Caco-2 (cell line): ENCODE results near the gene MYRF. TPM values are rescaled to one million over a fixed set of nuclear protein-coding genes. Genes with fewer than 3 reads are reported as not detected.

Source experiments
- Bru-seq: library from RNA; stranded (reverse); fragments of 400-500 nt; gene quantifications from one replicate; lab custom pipeline; 2021; lab: Mats Ljungman, UMichigan
- BruChase-seq, 2 experiments: library from RNA; stranded (reverse); fragments of 400-500 nt; gene quantifications; one replicate each; lab custom pipeline; 2021; lab: Mats Ljungman, UMichigan
- BruUV-seq: library from RNA; stranded (reverse); fragments of 400-500 nt; replicated peaks from 2 replicates; lab custom pipeline; 2021; lab: Mats Ljungman, UMichigan
- CTCF ChIA-PET: fragments of 300-600 bp; sonication (Branson Sonifier 250); formaldehyde crosslinking; loops from one replicate; lab custom pipeline; 2022; ENCODE audit warnings: antibody characterized with exemption; lab: Charles Lee
- POLR2A ChIA-PET: fragments of 300-600 bp; sonication (Branson Sonifier 250); formaldehyde crosslinking; loops from one replicate; lab custom pipeline; 2022; ENCODE audit warnings: antibody characterized with exemption; lab: Charles Lee
- DNase-seq, 2 experiments: peaks; one replicate each; pipeline versions ENCODE4 v3.0.0 to v3.0.0-alpha.2; 2020 to 2022
- H3K27me3 ChIP-seq: replicated peaks from 2 replicates; pipeline ENCODE4 v1.6.0; 2011; ENCODE audit warnings: low read length; ENCODE audit not compliant: control insufficient read depth, insufficient read depth
- H3K36me3 ChIP-seq: 2 replicates; pipeline ENCODE4 v1.5.1; 2011; ENCODE audit warnings: low read length; ENCODE audit not compliant: control insufficient read depth, insufficient read depth
- H3K4me1 ChIP-seq: fragments of 250-450 bp; sonication (Bioruptor Pico); 2 replicates; pipeline ENCODE4 v1.5.1; 2020; ENCODE audit warnings: mild to moderate bottlenecking
- H3K4me3 ChIP-seq: 2 replicates; pipeline ENCODE4 v1.5.1; 2011; ENCODE audit warnings: low read depth, mild to moderate bottlenecking, control low read depth, low read length
- H3K9me3 ChIP-seq: fragments of 250-450 bp; sonication (Bioruptor Pico); 2 replicates; pipeline ENCODE4 v1.5.1; 2020; ENCODE audit warnings: mild to moderate bottlenecking, moderate library complexity
- H3K27ac Mint-ChIP-seq: one replicate; pipeline ENCODE4 v1.8.0; 2022; ENCODE audit warnings: mixed read lengths; ENCODE audit not compliant: unreplicated experiment
- H3K27me3 Mint-ChIP-seq: one replicate; pipeline ENCODE4 v1.8.0; 2022; ENCODE audit warnings: mixed read lengths; ENCODE audit not compliant: insufficient read depth, unreplicated experiment
- H3K36me3 Mint-ChIP-seq: one replicate; pipeline ENCODE4 v1.8.0; 2022; ENCODE audit warnings: mild to moderate bottlenecking, mixed read lengths; ENCODE audit not compliant: insufficient read depth, unreplicated experiment
- H3K4me1 Mint-ChIP-seq: one replicate; pipeline ENCODE4 v1.8.0; 2022; ENCODE audit warnings: low read depth, mixed read lengths; ENCODE audit not compliant: unreplicated experiment
- H3K4me3 Mint-ChIP-seq: one replicate; pipeline ENCODE4 v1.8.0; 2022; ENCODE audit warnings: mild to moderate bottlenecking, moderate library complexity, mixed read lengths; ENCODE audit not compliant: unreplicated experiment
- H3K9me3 Mint-ChIP-seq: one replicate; pipeline ENCODE4 v1.8.0; 2022; ENCODE audit warnings: mixed read lengths; ENCODE audit not compliant: unreplicated experiment
- intact Hi-C: fragments of 100-400 bp; cut with micrococcal nuclease; formaldehyde crosslinking; loops from one replicate; pipeline ENCODE4 v1.10.0; 2022; ENCODE audit not compliant: unreplicated experiment
- long read RNA-seq: library from polyadenylated mRNA; stranded (forward); transcript quantifications from one replicate; pipeline ENCODE4 v2.0.0, GENCODE V29; 2022
- total RNA-seq: library from RNA; stranded (reverse); gene quantifications from 2 replicates; pipeline ENCODE4 v1.2.3, GENCODE V29; 2022
- TF ChIP-seq, protein P1 (sequence below), 2 experiments: fragments of 200-600 bp in 1 of 2; IDR thresholded peaks; 1 replicate in 1 of 2; 2 replicates in 1 of 2; pipeline versions ENCODE4 v1.5.1 to v1.8.0; 2011 to 2022; ENCODE audit warnings: antibody characterized with exemption in 1 of 2, control low read depth in 1 of 2, inconsistent platforms in 1 of 2, low read depth in 1 of 2, low read length in 1 of 2, mild to moderate bottlenecking in 1 of 2, moderate library complexity in 1 of 2; ENCODE audit not compliant: insufficient read depth in 1 of 2, severe bottlenecking in 1 of 2, unreplicated experiment in 1 of 2

The MYRF gene
- total RNA-seq (165 and 169 TPM in 2 replicates), Bru-seq, nascent RNA (percentile 78 among the genes with signal in this experiment), BruChase-seq, experiment 1, labeled RNA remaining after a 2-hour chase (percentile 86 among the genes with signal in this experiment), BruChase-seq, experiment 2, labeled RNA remaining after a 6-hour chase (percentile 92 among the genes with signal in this experiment)
- long read RNA-seq, partial matches to known transcripts: 144 of 184 reads
- long read RNA-seq, other reads (novel, unspliced or antisense): 37 of 184 reads

DNA sequence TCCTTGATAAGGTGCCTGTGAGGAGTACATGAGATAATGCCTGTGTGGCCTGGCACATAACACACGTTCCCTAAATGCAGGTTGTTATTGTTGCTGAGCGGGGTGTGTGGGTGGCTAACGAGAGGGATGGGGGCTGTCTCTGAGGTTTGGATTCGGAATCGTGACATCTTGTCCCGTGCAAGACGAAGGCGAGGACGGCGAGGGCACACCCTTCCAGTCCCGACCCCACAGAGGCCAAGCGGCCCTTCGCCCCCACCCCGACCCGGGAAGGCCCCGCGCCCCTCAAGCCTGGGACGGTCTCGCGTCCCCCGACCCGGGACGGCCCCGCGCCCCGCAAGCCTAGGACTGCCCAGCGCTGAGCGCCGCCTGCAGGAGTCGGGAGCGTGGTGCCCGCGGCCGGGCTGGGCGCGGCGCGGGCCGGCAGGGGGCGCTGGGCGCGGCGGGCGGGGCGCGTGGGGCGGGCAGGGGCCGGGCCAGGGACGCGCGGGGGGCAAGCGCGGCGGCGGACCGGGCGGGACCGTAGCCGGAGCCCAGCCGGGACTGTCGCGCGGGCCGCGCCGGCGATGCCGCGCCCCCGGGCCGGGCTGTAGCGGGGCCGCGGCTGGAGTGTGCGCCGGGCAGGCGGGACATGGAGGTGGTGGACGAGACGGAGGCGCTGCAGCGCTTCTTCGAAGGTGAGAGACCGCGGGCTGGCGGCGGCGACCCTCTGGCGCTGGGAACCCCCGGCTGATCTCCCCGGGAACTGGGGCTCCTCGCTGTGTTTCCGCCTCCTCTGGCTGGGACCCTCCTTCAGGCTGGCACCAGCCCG is at the start of gene MYRF:
Gene MYRF, plus strand, starts transcription at position 520 of the 808 bp plus-strand sequence. Its CDS starts 109 bp downstream, at position 629.
- Histone ChIP-seq H3K4me3 (peak within 1 kb of the TSS; percentile 82), H3K27me3 (no peaks in the 10 kb centered on the region), H3K4me1 (peaks cover 60% of the 10 kb centered on the region), H3K9me3 (no peaks in the 10 kb centered on the region), H3K36me3 (no peaks in the 10 kb centered on the region)
- peak within 1 kb of the TSS; percentile 96 for H3K4me3 Mint-ChIP-seq
- POLR2A ChIA-PET: no interaction called here
- CTCF ChIA-PET: interaction anchor here (0.6 to 6.0 kb wide), 3 partner anchors 16 to 36 kb away, joined by 3 to 55 read pairs (median 3); no protein-coding TSS in a partner anchor
- H3K36me3 Mint-ChIP-seq: peaks cover 27% of the 10 kb centered on the region
- BruUV-seq: no TSS peak
- peaks cover 42% of the 10 kb centered on the region for H3K4me1 Mint-ChIP-seq
- TF ChIP-seq, protein P1, sequence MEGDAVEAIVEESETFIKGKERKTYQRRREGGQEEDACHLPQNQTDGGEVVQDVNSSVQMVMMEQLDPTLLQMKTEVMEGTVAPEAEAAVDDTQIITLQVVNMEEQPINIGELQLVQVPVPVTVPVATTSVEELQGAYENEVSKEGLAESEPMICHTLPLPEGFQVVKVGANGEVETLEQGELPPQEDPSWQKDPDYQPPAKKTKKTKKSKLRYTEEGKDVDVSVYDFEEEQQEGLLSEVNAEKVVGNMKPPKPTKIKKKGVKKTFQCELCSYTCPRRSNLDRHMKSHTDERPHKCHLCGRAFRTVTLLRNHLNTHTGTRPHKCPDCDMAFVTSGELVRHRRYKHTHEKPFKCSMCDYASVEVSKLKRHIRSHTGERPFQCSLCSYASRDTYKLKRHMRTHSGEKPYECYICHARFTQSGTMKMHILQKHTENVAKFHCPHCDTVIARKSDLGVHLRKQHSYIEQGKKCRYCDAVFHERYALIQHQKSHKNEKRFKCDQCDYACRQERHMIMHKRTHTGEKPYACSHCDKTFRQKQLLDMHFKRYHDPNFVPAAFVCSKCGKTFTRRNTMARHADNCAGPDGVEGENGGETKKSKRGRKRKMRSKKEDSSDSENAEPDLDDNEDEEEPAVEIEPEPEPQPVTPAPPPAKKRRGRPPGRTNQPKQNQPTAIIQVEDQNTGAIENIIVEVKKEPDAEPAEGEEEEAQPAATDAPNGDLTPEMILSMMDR (IDR thresholded peaks at IDR 0.05; ENCODE audit: insufficient read depth in 1 of 2, low read depth in 1 of 2, low read length in 1 of 2, severe bottlenecking in 1 of 2, unreplicated experiment in 1 of 2): peak in 1 of 2 experiments; percentile 67
- H3K27ac Mint-ChIP-seq: peak within 1 kb of the TSS; percentile 94
- H3K27me3 Mint-ChIP-seq: no peaks in the 10 kb centered on the region
- H3K9me3 Mint-ChIP-seq: no peaks in the 10 kb centered on the region
- intact Hi-C loops: no loop called here
- peak; percentile 63 to 83 for DNase-seq

DNA sequence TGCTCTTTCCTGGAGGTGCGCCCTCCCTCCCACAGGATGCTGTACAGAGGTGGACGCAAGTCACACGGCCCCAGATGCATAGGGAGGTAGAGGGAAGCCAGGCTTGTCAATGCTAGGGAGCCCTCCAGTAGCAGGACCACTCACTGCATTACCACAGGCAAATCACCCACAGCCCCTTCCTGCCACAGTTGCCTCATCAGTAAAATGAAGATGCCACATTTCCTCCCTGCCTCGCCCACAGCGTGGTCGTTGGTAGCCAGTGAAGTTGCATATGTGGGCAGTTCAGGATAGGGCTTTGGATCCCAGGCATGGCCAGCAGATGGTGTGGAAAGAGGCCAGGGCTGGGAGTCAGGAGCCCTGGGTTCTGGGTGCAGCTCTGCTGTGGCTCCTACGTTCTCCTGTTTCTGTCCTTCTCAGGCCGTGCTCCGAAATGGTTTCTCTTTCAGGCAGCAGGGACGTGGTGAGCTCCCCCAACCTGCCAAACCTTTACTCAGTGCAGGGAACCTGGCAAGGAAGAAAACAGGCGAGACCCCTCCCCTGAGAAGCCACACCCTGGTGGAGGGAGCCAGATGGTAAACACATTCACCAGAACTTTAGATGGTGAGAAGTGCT is 49.6 kb upstream of the MYRF start:
- BruUV-seq: no TSS peak
- intact Hi-C loops: no loop called here
- H3K4me1 Mint-ChIP-seq: peaks cover 16% of the 10 kb centered on the region

More for the DNA sequence above, 49.6 kb upstream of the MYRF start:
- Histone ChIP-seq H3K27me3 (no peaks in the 10 kb centered on the region), H3K9me3 (no peaks in the 10 kb centered on the region), H3K36me3 (peaks cover 1% of the 10 kb centered on the region; the same call in 1 of the 2 replicates), H3K4me3 (no peak overlapping the region), H3K4me1 (peaks cover 31% of the 10 kb centered on the region)
- no peak for DNase-seq
- no peak overlapping the region for H3K27ac Mint-ChIP-seq
- POLR2A ChIA-PET: no interaction called here
- TF ChIP-seq, protein P1 (IDR thresholded peaks at IDR 0.05; ENCODE audit: insufficient read depth in 1 of 2, low read depth in 1 of 2, low read length in 1 of 2, severe bottlenecking in 1 of 2, unreplicated experiment in 1 of 2): no peak
- H3K27me3 Mint-ChIP-seq: no peaks in the 10 kb centered on the region
- no peak overlapping the region for H3K4me3 Mint-ChIP-seq
- peaks cover 11% of the 10 kb centered on the region for H3K36me3 Mint-ChIP-seq
- CTCF ChIA-PET: interaction anchor here (0.9 to 1.0 kb wide), 3 partner anchors 20 to 31 kb away, joined by 4 to 5 read pairs (median 4); no protein-coding TSS in a partner anchor
- no peaks in the 10 kb centered on the region for H3K9me3 Mint-ChIP-seq
